Neuronal stem cell (in vitro differentiated cells): ENCODE results near the gene PKNOX2.

Experiments
- DNase-seq: peaks from one replicate; pipeline ENCODE4 v3.0.0-alpha.2; 2013; ENCODE audit warnings: low spot score
- H2AFZ ChIP-seq: one replicate; pipeline ENCODE4 v1.6.1; 2013; ENCODE audit warnings: mild to moderate bottlenecking, low read length, inconsistent platforms
- H2AK5ac ChIP-seq: 2 replicates; pipeline ENCODE4 v1.6.1; 2013; ENCODE audit warnings: low read depth, mild to moderate bottlenecking, inconsistent platforms, low read length, moderate library complexity, mixed read lengths
- H2BK120ac ChIP-seq: 2 replicates; pipeline ENCODE4 v1.6.1; 2013; ENCODE audit warnings: low read depth, mild to moderate bottlenecking, inconsistent platforms, low read length, moderate library complexity, mixed read lengths
- H2BK12ac ChIP-seq: one replicate; pipeline ENCODE4 v1.6.1; 2013; ENCODE audit warnings: low read length, inconsistent platforms
- H2BK15ac ChIP-seq: 2 replicates; pipeline ENCODE4 v1.6.1; 2013; ENCODE audit warnings: mild to moderate bottlenecking, low read length, inconsistent platforms, mixed read lengths
- H2BK5ac ChIP-seq: one replicate; pipeline ENCODE4 v1.6.1; 2013; ENCODE audit warnings: inconsistent platforms, mild to moderate bottlenecking, low read length, moderate library complexity
- H3K14ac ChIP-seq: one replicate; pipeline ENCODE4 v1.6.1; 2013; ENCODE audit warnings: low read length, inconsistent platforms
- H3K18ac ChIP-seq: 2 replicates; pipeline ENCODE4 v1.6.1; 2013; ENCODE audit warnings: low read length, inconsistent platforms
- H3K23ac ChIP-seq: 2 replicates; pipeline ENCODE4 v1.6.1; 2013; ENCODE audit warnings: low read depth, mild to moderate bottlenecking, mixed read lengths, low read length, inconsistent platforms; ENCODE audit not compliant: poor library complexity
- H3K27ac ChIP-seq: replicated peaks from 3 replicates; pipeline ENCODE4 v1.5.1; 2013; ENCODE audit warnings: low read length, inconsistent platforms
- H3K27me3 ChIP-seq, 3 experiments: 2 replicates each; pipeline ENCODE4 v1.6.1; 2013; ENCODE audit warnings: low read length in 3 of 3, mild to moderate bottlenecking in 2 of 3, inconsistent platforms in 1 of 3, low read depth in 1 of 3, mixed read lengths in 1 of 3, moderate library complexity in 1 of 3; ENCODE audit not compliant: control insufficient read depth in 3 of 3, insufficient read depth in 3 of 3
- H3K36me3 ChIP-seq, 2 donors: replicated peaks in 1 of 2; 2 replicates each; pipeline ENCODE4 v1.6.1; 2013; ENCODE audit warnings: low read length in 2 of 2; ENCODE audit not compliant: control insufficient read depth in 2 of 2, insufficient read depth in 2 of 2
- H3K4ac ChIP-seq: 2 replicates; pipeline ENCODE4 v1.6.1; 2013; ENCODE audit warnings: inconsistent platforms, mild to moderate bottlenecking, low read length, moderate library complexity
- H3K4me1 ChIP-seq, 2 donors: 1 replicate in 1 of 2; 2 replicates in 1 of 2; pipeline ENCODE4 v1.6.1; 2013; ENCODE audit warnings: low read length in 2 of 2, low read depth in 1 of 2; ENCODE audit not compliant: control insufficient read depth in 2 of 2, insufficient read depth in 1 of 2
- H3K4me2 ChIP-seq: one replicate; pipeline ENCODE4 v1.6.1; 2013; ENCODE audit warnings: mild to moderate bottlenecking, low read length, inconsistent platforms; ENCODE audit not compliant: insufficient read depth, poor library complexity, severe bottlenecking
- H3K4me3 ChIP-seq, 2 donors: 2 replicates each; pipeline ENCODE4 v1.5.1; 2013; ENCODE audit warnings: low read length in 2 of 2, mild to moderate bottlenecking in 2 of 2, inconsistent platforms in 1 of 2, moderate library complexity in 1 of 2
- H3K79me1 ChIP-seq: one replicate; pipeline ENCODE4 v1.6.1; 2013; ENCODE audit warnings: low read depth, mild to moderate bottlenecking, inconsistent platforms, low read length, moderate library complexity
- H3K9ac ChIP-seq: one replicate; pipeline ENCODE4 v1.6.1; 2013; ENCODE audit warnings: mild to moderate bottlenecking, low read depth, low read length, inconsistent platforms; ENCODE audit not compliant: poor library complexity
- H3K9me3 ChIP-seq, 2 donors: replicated peaks in 1 of 2; 2 replicates each; pipeline versions ENCODE3 to v1.6.1; 2013; ENCODE audit warnings: low read length in 2 of 2, mild to moderate bottlenecking in 2 of 2, inconsistent platforms in 1 of 2, low read depth in 1 of 2, mixed read lengths in 1 of 2, moderate library complexity in 1 of 2; ENCODE audit not compliant: control insufficient read depth in 2 of 2, insufficient read depth in 1 of 2
- H4K8ac ChIP-seq: one replicate; pipeline ENCODE4 v1.6.1; 2013; ENCODE audit warnings: low read depth, mild to moderate bottlenecking, inconsistent platforms, low read length, moderate library complexity
- H4K91ac ChIP-seq: one replicate; pipeline ENCODE4 v1.6.1; 2013; ENCODE audit warnings: low read length, low read depth, mild to moderate bottlenecking, inconsistent platforms; ENCODE audit not compliant: poor library complexity
- WGBS, 2 donors: extraction: QIAGEN DNeasy Blood & Tissue Kit; methylation state at CpG; one replicate each; pipeline ENCODE4 v1.1.7; 2013; ENCODE audit warnings: missing lambda C conversion rate in 2 of 2, mixed read lengths in 1 of 2; ENCODE audit not compliant: insufficient read length in 2 of 2, insufficient replicate concordance in 1 of 2; ENCODE audit errors: extremely low coverage in 2 of 2; 5-methylcytosine and 5-hydroxymethylcytosine counted together

PKNOX2 gene

DNA sequence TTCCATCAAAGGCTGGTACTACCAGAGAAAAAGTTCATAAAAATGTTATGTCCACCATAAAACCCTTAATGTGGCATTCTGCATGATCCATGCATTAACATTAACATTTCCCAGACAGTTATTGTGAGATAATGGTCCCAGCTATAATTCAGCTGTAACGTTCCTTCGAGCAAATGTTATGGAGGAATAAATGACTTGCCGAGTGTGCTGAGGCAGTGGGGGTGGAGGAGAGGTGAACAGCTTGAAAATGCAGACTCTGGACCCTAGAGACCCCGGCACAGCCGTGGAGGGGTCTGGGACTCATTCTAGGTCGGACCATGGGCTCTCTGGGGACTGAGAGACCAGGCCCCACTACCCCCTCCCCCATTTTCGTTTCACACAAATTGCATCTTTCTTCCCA, 141.9 kb downstream of the PKNOX2 start:
- H3K27ac ChIP-seq: no peak overlapping the region
- H3K14ac ChIP-seq: no peak overlapping the region
- no peak for DNase-seq
- no peak overlapping the region for H2BK15ac ChIP-seq
- H3K27me3 ChIP-seq: no peaks in the 10 kb centered on the region
- no peak overlapping the region for H2BK5ac ChIP-seq
- H2AFZ ChIP-seq: no peak overlapping the region
- H3K4me2 ChIP-seq: no peak overlapping the region
- peaks cover 0 to 2% of the 10 kb centered on the region in 2 donors for H3K4me1 ChIP-seq
- no peak overlapping the region for H4K8ac ChIP-seq
- H3K9me3 ChIP-seq: no peaks in the 10 kb centered on the region
- H3K79me1 ChIP-seq: peaks cover 2% of the 10 kb centered on the region
- WGBS, 2 donors: no CpG with 5 or more reads among the region's 7 CpGs
- H2BK12ac ChIP-seq: no peak overlapping the region
- no peak overlapping the region for H3K4ac ChIP-seq
- H3K36me3 ChIP-seq: peaks cover 0 to 23% of the 10 kb centered on the region in 2 donors
- no peak overlapping the region for H2AK5ac ChIP-seq
- H4K91ac ChIP-seq: no peak overlapping the region
- H3K4me3 ChIP-seq: no peak overlapping the region
- H3K9ac ChIP-seq: no peak overlapping the region
- H2BK120ac ChIP-seq: no peak overlapping the region
- H3K23ac ChIP-seq: no peak overlapping the region
- no peak overlapping the region for H3K18ac ChIP-seq

GRCh38 chr11:125308246-125308645, 143.7 kb downstream of the PKNOX2 start:
- Histone ChIP-seq H3K18ac (no peak overlapping the region), H2AK5ac (no peak overlapping the region), H2BK5ac (no peak overlapping the region), H3K27ac (no peak overlapping the region), H4K91ac (no peak overlapping the region), H3K9ac (no peak overlapping the region), H3K4me1 (peaks cover 0 to 2% of the 10 kb centered on the region in 2 donors), H2BK12ac (no peak overlapping the region), H4K8ac (no peak overlapping the region), H3K27me3 (no peaks in the 10 kb centered on the region), H2BK120ac (no peak overlapping the region), H3K9me3 (no peaks in the 10 kb centered on the region), H2BK15ac (no peak overlapping the region), H2AFZ (no peak overlapping the region), H3K79me1 (peaks cover 2% of the 10 kb centered on the region), H3K4me2 (no peak overlapping the region), H3K23ac (no peak overlapping the region), H3K4me3 (no peak overlapping the region), H3K14ac (no peak overlapping the region), H3K4ac (no peak overlapping the region), H3K36me3 (peaks cover 0 to 12% of the 10 kb centered on the region in 2 donors)
- DNase-seq: no peak
- WGBS, 2 donors: no CpG with 5 or more reads among the region's 5 CpGs

DNA sequence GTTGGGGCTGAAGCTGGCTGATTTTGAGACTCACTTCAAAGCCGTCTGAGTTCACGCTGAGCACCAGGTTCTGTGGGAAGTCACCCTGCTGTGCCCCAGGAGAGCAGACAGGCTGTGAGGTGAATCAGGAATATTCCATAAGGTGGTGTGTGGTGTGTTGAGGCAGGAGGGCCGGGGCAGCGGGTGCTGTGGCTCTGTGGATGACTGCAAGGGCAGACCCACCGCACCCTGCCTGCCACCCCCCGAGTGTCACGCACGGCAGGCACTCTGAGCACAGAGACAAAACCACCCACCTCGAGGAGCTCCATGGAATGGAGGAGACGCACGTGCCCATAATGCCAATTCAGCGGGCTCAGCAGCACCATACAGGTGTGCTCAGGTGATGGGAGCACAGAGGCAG, 147.8 kb downstream of the PKNOX2 start:
- no peak overlapping the region for H2BK5ac ChIP-seq
- H4K8ac ChIP-seq: no peak overlapping the region

GRCh38 chr11:125312812-125313211, 148.3 kb downstream of the PKNOX2 start:
- WGBS, 2 donors: no CpG with 5 or more reads among the region's 9 CpGs
- Histone ChIP-seq H3K4me1 (peaks cover 0 to 15% of the 10 kb centered on the region in 2 donors), H3K18ac (no peak overlapping the region), H4K8ac (peak overlapping the region; percentile 52), H2BK12ac (no peak overlapping the region), H2AFZ (no peak overlapping the region), H2AK5ac (no peak overlapping the region), H3K27me3 (no peaks in the 10 kb centered on the region), H3K9me3 (peaks cover 1 to 11% of the 10 kb centered on the region in 2 donors), H3K4ac (no peak overlapping the region), H3K4me3 (no peak overlapping the region), H4K91ac (no peak overlapping the region), H3K27ac (no peak overlapping the region), H3K4me2 (no peak overlapping the region), H2BK15ac (no peak overlapping the region), H3K23ac (no peak overlapping the region), H2BK5ac (no peak overlapping the region), H3K14ac (peak overlapping the region; percentile 77), H3K36me3 (peaks cover 0 to 9% of the 10 kb centered on the region in 2 donors), H3K9ac (no peak overlapping the region), H2BK120ac (no peak overlapping the region), H3K79me1 (peaks cover 2% of the 10 kb centered on the region)
- DNase-seq: no peak

More for the DNA sequence above, 147.8 kb downstream of the PKNOX2 start:
- Histone ChIP-seq H3K23ac (no peak overlapping the region), H4K91ac (no peak overlapping the region), H3K4me3 (no peak overlapping the region), H3K27me3 (no peaks in the 10 kb centered on the region), H3K4ac (no peak overlapping the region), H2BK120ac (no peak overlapping the region), H2AFZ (no peak overlapping the region), H3K18ac (no peak overlapping the region), H3K4me1 (peaks cover 0 to 15% of the 10 kb centered on the region in 2 donors), H3K9ac (peak overlapping the region; percentile 60), H2AK5ac (no peak overlapping the region), H3K36me3 (peaks cover 0 to 11% of the 10 kb centered on the region in 2 donors), H3K9me3 (peaks cover 1 to 6% of the 10 kb centered on the region in 2 donors), H3K27ac (no peak overlapping the region), H3K14ac (no peak overlapping the region), H3K79me1 (peaks cover 2% of the 10 kb centered on the region), H2BK12ac (no peak overlapping the region), H2BK15ac (no peak overlapping the region), H3K4me2 (no peak overlapping the region)
- no CpG with 5 or more reads among the region's 12 CpGs for WGBS, 2 donors
- DNase-seq: no peak
